IgD-negative memory B cell (primary cell): Measurements from ENCODE around the gene TMEM270. TPM values are rescaled to one million over a fixed set of nuclear protein-coding genes. Genes with fewer than 3 reads are reported as not detected.

Experiments used
- H3K27ac Mint-ChIP-seq, 3 donors: one replicate each; pipeline ENCODE4 v1.8.0; 2020 to 2022; ENCODE audit warnings: mild to moderate bottlenecking in 3 of 3, mixed read lengths in 3 of 3, moderate library complexity in 1 of 3
- H3K27me3 Mint-ChIP-seq: one replicate; pipeline ENCODE4 v1.8.0; 2021; ENCODE audit warnings: mixed read lengths
- H3K36me3 Mint-ChIP-seq: one replicate; pipeline ENCODE4 v1.8.0; 2020; ENCODE audit warnings: mild to moderate bottlenecking, mixed read lengths
- H3K4me1 Mint-ChIP-seq, 3 donors: one replicate each; pipeline ENCODE4 v1.8.0; 2020 to 2022; ENCODE audit warnings: mixed read lengths in 3 of 3, mild to moderate bottlenecking in 1 of 3
- H3K4me3 Mint-ChIP-seq, 4 donors: one replicate each; pipeline ENCODE4 v1.8.0; 2020 to 2022; ENCODE audit warnings: mild to moderate bottlenecking in 4 of 4, mixed read lengths in 4 of 4, moderate library complexity in 3 of 4
- H3K9me3 Mint-ChIP-seq, 3 donors: one replicate each; pipeline ENCODE4 v1.8.0; 2020 to 2021; ENCODE audit warnings: mixed read lengths in 3 of 3, mild to moderate bottlenecking in 1 of 3
- polyA plus RNA-seq: library from polyadenylated mRNA; unstranded; fragments of 300-500 nt; fragmentation: Illumina TruSeq; gene quantifications from one replicate; pipeline ENCODE4 v1.2.3, GENCODE V29; 2021

The TMEM270 gene
- polyA plus RNA-seq, 1 donor from 2014 or later = not detected

DNA sequence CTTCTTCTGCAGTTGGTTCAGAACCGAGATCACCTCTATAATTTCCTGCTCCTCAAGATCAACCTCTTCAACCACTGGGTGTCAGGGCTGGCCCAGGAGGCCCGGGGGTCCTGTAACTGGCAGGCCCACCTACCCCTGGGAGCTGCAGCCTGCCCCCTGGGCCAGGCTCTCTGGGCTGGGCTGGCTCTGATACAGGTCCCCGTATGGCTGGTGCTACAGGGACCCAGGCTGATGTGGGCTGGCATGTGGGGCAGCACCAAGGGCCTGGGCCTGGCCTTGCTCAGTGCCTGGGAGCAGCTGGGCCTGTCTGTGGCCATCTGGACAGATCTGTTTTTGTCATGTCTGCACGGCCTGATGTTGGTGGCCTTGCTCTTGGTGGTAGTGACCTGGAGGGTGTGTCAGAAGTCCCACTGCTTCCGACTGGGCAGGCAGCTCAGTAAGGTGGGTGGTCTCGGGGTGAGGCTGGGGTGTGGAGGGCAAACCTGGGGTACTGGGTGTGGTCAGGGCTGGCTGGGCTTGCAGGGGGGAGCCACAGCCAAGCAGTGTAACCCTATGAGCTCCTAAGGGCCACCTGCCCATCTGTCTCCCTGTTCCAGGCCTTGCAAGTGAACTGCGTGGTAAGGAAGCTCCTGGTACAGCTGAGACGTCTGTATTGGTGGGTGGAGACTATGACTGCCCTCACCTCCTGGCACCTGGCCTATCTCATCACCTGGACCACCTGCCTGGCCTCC lies 4.2 kb downstream of the TMEM270 start:
- H3K27me3 Mint-ChIP-seq = peaks cover 7% of the 10 kb centered on the region

DNA sequence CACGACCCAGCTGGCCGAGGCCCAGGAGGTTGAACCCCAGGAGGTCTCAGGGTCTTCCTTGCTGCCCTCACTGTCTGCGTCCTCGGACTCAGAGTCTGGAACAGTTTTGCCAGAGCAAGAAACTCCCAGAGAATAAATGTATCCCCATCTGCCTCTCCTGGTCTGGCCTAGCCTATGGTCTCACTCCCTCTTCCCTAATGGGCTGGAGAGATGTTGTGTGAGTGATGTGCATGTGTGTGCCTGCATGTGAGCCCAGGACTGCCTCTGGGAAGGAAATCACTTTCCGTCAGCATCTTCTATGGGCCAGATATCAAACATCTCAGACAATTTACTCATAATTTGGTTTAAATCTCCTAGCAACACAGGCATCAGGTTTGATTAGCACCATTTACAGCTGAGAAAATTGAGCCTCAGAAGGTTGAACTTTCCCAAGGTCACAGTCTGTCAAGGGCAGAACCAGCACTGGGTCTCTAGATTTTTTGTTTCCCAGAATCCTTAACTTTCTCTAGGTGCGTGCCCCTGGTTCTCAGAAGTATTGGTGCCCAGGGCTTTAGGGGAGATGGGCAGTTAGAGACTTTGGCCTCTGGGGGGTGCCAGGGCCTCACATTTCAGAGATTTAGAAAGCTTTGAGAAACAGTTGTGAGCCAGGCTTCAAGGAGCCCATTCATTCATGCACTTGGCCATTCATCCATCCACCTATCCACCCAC lies 4.9 kb downstream of the TMEM270 start:
- peaks cover 3% of the 10 kb centered on the region for H3K36me3 Mint-ChIP-seq
- H3K27ac Mint-ChIP-seq = no peak overlapping the region
- no peak overlapping the region for H3K4me3 Mint-ChIP-seq
- peaks cover 7% of the 10 kb centered on the region for H3K27me3 Mint-ChIP-seq
- no peaks in the 10 kb centered on the region for H3K9me3 Mint-ChIP-seq
- H3K4me1 Mint-ChIP-seq = no peaks in the 10 kb centered on the region

More for the DNA sequence above, 4.2 kb downstream of the TMEM270 start:
- H3K27ac Mint-ChIP-seq = no peak overlapping the region
- H3K4me1 Mint-ChIP-seq = no peaks in the 10 kb centered on the region
- H3K9me3 Mint-ChIP-seq = no peaks in the 10 kb centered on the region
- no peak overlapping the region for H3K4me3 Mint-ChIP-seq
- H3K36me3 Mint-ChIP-seq = peaks cover 3% of the 10 kb centered on the region

DNA sequence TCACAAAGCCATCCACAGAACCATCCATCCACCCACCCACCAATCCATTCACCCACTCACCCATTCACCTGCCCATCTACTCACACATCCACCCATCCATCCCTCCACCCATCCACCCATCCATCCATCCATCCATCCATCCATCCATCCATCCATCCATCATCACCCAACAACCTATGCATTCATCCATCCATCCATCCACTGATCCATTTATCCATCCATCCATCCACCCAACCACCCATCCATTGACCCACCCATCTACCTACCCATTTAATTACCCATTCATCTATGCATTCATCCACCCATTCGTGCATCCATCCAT lies 5.4 kb downstream of the TMEM270 start:
- Mint-ChIP-seq H3K4me3 (no peak overlapping the region), H3K4me1 (no peaks in the 10 kb centered on the region), H3K36me3 (peaks cover 3% of the 10 kb centered on the region), H3K27ac (no peak overlapping the region), H3K9me3 (no peaks in the 10 kb centered on the region), H3K27me3 (peaks cover 5% of the 10 kb centered on the region)

DNA sequence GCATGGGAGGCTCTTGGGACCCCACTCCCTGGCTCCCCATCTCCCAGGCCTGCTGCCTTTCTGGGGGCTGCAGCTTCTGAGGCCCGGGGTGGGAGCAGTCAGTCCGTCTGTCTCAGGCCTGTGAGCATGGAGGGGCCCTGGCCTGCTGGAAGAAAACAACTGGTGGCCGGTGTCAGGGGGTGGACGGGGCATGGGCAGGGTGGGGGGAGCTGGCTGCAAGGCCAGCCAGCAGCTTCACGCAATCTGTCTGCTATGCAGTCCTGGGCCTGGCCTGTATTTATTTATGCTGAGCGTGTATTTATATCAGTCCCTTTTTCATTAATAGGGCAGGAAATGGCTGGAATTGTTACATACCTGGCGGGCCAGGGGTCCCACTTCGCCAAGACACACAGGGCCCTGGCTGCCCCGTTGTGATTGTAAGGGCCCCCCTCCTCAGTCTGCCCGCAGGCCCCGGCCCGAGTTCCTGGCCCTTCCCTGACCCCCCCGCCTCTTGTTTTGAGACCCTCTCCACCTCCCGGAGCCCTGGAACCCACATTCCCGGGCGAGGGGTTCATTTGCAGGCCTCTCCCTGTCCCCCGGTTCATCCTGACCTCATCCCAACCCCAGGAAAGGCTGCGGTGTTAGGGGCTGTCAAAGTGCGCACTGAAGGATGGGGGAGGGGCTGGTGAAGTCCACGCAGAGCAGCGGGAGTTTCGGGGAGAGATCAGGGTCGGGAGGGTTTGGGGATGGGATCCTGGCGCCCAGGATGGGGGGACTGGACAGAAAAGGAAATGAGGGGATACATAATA lies 8.2 kb downstream of the TMEM270 start:
- no peaks in the 10 kb centered on the region for H3K9me3 Mint-ChIP-seq
- peaks cover 1% of the 10 kb centered on the region for H3K27me3 Mint-ChIP-seq
- H3K36me3 Mint-ChIP-seq = no peaks in the 10 kb centered on the region
- H3K4me3 Mint-ChIP-seq = no peak overlapping the region
- H3K4me1 Mint-ChIP-seq = no peaks in the 10 kb centered on the region
- no peak overlapping the region for H3K27ac Mint-ChIP-seq

DNA sequence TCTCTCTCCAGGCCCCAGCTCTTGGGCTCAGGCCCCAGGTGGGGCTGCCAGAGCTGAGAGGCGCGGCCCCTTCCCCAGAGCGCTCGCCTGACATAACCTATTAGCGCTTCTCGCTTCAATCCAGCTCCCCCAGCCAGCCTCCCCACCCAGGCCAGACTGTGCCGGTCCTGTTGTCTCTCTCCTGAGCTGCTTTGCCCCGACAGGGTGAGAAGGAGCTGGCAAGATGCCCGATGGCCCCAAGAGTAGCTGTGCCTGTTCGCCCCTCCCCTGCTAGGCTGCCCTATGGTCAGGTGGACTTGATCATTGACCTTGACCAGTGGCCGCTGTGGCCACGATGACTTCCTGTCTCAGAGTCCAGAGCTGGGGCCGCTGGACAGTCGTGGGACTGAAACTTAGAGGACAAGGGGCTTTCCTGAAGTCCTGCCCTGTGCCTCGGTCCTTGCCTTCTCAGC lies 9.1 kb downstream of the TMEM270 start:
- Mint-ChIP-seq H3K36me3 (no peaks in the 10 kb centered on the region), H3K27ac (no peak overlapping the region), H3K4me3 (no peak overlapping the region), H3K27me3 (peaks cover 1% of the 10 kb centered on the region), H3K4me1 (no peaks in the 10 kb centered on the region), H3K9me3 (no peaks in the 10 kb centered on the region)

DNA sequence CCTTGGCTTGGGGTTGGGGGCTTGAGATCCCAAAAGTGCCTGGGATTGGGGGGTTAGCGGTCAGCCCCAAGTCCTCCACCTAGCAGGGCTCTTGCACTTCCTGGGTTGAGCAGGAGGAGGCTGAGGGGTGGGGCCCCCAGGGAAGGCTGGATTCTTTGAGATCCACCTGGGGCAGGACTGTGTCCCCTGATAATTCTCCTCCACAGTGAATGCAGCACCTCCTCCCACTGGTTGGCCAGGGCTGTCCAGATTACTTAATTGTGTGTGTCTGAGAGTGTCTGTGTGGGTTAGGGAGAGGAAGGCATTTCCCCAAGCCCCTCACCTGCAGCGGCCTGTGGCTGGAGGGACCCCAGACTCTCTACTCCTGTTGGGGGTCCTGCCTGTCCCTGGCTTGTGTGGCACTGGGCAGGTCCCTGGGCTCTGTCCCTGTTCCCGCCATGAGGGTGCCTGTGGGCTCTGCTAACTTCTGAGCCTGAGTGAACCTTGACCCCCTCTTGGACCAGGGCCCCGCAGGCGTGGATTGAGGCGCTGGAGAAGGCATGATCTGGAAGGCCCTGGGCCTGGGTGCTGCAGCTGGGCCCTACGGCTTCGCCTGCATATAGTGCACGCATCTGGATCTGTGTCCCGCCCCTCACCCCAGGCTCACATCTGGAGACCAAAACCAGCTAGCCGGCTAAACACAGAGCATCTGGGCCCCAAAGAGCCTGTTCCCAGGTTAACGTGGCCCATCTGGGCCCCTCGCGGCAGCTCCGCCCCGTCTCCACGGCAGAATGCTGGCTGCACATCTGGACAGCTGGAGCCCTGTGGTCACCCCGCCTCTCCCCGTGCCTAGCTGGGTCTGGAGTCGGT lies 10.4 kb downstream of the TMEM270 start:
- H3K36me3 Mint-ChIP-seq = no peaks in the 10 kb centered on the region
- H3K4me3 Mint-ChIP-seq = no peak overlapping the region
- H3K4me1 Mint-ChIP-seq = no peaks in the 10 kb centered on the region
- no peak overlapping the region for H3K27ac Mint-ChIP-seq
- H3K27me3 Mint-ChIP-seq = peaks cover 1% of the 10 kb centered on the region
- H3K9me3 Mint-ChIP-seq = no peaks in the 10 kb centered on the region

DNA sequence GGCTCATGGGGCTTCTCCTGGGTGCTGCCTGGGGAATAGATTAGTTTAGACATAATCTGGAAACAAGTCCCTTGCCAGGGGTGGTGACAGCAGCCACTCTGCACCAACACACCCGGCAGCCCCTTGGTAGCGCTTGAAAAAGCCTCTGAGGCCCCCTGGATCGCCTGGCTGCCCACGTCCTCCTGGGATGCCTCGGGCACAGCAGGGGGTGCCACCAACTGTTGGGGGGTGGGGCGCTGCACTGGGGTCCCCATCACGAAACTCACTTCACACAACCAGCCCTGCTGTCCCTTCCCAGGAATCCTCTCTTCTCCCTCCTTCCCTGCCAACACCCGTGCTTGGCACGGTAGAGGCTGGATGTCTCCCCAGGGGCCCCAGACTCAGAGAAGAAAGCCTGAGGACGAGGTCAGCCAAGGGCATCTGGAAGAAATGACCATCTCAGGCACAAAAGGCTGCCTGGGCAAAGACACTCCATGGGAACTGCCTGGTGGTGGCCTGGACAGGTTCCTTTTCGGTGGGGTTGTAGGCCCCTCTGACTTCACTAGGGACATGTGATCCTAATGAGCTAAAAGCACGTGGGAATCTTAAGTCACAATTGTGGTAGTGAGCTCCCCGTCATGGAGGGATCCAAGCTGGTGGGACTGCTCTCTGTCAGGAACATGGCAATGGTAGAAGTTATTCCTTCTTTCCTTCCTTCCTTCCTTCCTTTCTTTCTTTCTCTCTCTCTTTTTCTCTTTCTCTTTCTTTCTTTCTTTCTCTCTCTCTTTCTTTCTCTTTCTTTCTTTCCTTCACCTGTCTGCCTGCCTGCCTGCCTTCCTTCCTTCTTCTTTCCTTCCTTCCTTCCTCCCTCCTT lies 11.3 kb downstream of the TMEM270 start:
- H3K27me3 Mint-ChIP-seq = peaks cover 1% of the 10 kb centered on the region
- no peak overlapping the region for H3K27ac Mint-ChIP-seq
- no peaks in the 10 kb centered on the region for H3K4me1 Mint-ChIP-seq
- peak overlapping the region in 1 of 4 donors; percentile 39 for H3K4me3 Mint-ChIP-seq
- H3K36me3 Mint-ChIP-seq = no peaks in the 10 kb centered on the region
- no peaks in the 10 kb centered on the region for H3K9me3 Mint-ChIP-seq

DNA sequence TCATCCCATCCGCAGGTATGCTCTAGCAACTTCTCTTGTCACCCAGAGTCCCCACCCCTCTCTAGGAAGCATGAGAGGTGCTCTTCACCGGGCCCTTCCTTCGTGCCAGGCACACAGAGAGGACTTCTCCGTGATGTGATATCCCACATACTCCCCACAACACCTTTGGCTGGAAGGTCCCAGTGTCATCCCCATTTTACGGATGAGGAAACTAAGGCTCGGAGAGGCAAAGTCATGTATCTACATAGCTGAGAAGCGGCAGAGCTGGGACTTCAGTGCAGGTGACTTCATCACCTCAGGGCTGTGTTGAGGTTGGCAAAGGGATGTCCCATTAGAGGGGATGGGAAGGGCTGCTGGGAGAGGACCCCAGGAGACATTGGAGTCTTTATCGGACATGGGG lies 15.4 kb downstream of the TMEM270 start:
- Mint-ChIP-seq H3K9me3 (no peaks in the 10 kb centered on the region), H3K4me3 (no peak overlapping the region), H3K36me3 (no peaks in the 10 kb centered on the region), H3K4me1 (no peaks in the 10 kb centered on the region), H3K27ac (no peak overlapping the region), H3K27me3 (peaks cover 8% of the 10 kb centered on the region)

DNA sequence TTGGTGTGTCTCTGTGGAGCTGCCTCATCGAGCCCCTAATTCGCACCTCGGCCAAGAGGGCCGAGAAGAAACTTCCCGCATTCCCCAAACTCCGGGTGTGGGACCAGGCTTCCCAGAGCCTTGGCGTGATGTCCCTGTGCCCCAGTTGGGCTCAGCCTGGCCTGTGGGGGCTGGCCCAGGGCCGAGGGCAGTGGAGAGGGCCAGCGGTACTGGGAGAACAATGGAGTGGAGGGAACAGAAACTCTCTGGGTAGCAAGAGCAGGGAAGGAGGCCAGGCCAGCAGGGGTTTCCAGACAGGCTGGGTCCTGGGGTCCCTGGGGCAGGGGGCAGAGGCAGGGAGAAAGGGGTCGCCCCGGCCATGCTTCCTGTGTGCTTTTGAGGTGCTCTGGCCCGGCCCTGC lies 16.0 kb downstream of the TMEM270 start:
- Mint-ChIP-seq H3K9me3 (no peaks in the 10 kb centered on the region), H3K27ac (no peak overlapping the region), H3K4me3 (no peak overlapping the region), H3K27me3 (peaks cover 8% of the 10 kb centered on the region), H3K4me1 (no peaks in the 10 kb centered on the region), H3K36me3 (no peaks in the 10 kb centered on the region)

DNA sequence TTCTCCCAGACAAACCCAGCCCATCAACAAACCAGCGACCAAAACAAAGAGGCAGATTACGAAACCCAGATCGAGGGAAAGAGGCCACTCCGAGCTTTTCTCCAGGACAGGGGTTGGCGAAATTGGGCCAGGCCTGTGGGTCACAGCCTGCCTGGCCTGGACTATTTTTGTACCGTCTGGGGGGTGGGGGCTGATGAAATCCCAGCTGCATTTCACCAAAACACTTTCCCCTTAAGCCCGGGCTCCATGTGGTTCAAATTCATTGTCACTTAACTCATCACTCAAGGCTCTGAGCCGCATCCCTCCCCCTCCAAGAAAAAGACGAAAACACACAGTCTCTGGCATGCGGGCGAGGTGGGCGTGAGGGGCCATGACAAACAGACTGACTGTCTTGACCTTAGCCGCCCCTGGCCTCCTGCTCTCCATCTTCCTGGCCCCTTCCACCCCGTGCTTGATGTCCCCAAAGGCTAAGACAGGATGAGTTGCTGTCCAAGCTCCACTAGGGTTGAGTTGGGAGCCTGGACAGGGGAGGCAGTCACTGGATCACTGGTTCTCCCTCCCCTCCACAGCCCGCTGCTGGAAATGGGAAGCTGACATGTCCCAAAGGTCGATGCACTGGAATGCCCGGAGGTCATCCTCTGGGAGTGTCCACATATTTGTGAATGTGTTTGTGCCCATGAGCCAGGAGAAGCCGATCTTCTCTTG lies 19.2 kb downstream of the TMEM270 start:
- Mint-ChIP-seq H3K27me3 (peaks cover 8% of the 10 kb centered on the region), H3K4me3 (no peak overlapping the region), H3K4me1 (no peaks in the 10 kb centered on the region), H3K9me3 (no peaks in the 10 kb centered on the region), H3K36me3 (no peaks in the 10 kb centered on the region), H3K27ac (no peak overlapping the region)

DNA sequence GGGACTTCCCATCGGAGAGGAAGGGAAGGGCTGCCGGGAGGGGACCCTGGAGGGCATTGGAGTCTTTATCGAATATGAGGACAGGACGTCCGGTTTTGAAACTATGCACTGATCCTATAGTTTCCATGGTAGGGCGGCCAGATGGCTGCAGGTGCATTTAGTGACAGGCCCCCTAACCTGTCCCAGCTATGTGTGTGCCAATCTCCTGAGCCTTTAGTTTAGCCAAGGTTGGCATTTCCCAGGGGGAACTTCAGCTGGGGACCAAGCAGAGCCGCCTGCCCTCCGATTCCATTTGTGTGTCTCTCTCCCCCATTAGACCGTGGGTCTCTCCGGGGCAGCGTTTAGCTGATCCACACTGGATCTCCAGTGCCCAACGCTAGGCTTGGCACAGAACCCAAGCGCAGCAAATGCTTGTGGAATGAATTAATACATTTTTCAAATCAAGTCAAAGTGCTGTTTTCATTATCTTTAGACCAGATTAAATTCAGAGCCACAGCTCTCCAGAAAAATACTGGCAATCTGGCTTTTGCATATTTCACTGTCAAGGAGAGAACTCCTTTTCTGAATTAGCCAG lies 19.9 kb downstream of the TMEM270 start:
- Mint-ChIP-seq H3K27ac (no peak overlapping the region), H3K27me3 (peaks cover 8% of the 10 kb centered on the region), H3K9me3 (no peaks in the 10 kb centered on the region), H3K4me3 (no peak overlapping the region), H3K36me3 (no peaks in the 10 kb centered on the region), H3K4me1 (no peaks in the 10 kb centered on the region)

DNA sequence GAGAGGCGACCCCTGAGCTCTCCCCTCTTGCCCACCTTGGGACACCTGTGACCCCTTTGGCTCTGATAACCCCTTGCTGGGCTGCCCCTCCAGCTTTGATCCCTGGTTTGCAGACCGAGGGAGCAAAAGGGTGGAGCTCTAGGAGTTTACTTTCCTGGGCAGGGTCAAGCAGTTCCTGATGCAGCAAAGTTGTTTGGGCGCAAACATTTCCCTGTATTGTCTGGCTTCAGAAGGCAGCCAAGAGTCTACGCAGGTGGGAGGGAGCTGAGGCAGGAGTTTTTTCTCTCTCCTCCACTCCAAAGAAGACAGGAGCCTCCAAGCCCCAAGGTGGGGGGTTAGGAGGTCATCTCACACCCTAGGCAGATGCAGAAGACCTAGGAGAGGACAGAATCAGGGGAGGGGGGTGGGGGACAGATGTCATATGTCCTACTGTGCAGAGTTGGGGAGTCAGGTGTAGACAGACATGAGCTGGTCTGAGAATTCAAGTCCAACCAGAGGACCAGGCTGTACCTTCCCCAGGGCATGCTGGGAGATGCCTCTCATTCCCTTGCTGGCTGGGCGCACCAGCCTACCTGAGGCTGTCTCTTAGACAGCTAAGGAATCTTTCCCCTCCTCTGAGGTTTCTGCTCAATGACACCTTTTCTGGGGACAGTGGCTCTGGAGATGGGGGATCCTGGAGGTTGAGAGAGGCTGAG lies 20.5 kb downstream of the TMEM270 start:
- Mint-ChIP-seq H3K4me3 (no peak overlapping the region), H3K9me3 (no peaks in the 10 kb centered on the region), H3K36me3 (no peaks in the 10 kb centered on the region), H3K27me3 (peaks cover 8% of the 10 kb centered on the region), H3K4me1 (no peaks in the 10 kb centered on the region), H3K27ac (no peak overlapping the region)

DNA sequence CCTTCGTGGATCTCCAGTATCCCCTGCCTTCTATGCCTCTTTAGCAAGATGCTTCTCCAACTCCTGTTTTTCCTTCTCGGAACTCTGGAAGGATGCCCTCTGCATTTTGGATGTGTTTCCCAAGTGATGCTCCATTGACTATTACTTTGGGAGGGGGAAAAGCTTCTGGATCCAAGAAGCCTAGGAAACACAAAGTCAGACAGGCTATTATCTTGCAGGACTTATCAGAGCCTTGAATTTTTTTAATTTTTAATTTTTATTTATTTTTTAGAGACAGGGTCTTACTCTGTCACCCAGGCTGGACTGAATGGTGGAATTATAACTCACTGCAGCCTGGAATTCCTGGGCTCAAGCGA lies 21.1 kb downstream of the TMEM270 start:
- Mint-ChIP-seq H3K9me3 (no peaks in the 10 kb centered on the region), H3K4me3 (no peak overlapping the region), H3K36me3 (no peaks in the 10 kb centered on the region), H3K27ac (no peak overlapping the region), H3K4me1 (no peaks in the 10 kb centered on the region), H3K27me3 (peaks cover 8% of the 10 kb centered on the region)
